ENCODE results near the gene FAM13C.

GRCh38 chr10:59332581-59332980 lies 29.8 kb downstream of the FAM13C start:
- no peak for TF ChIP-seq CTCF (IDR thresholded peaks at IDR 0.05)
- TF ChIP-seq POLR2A (IDR thresholded peaks at IDR 0.05) = no peak
